ENCODE data around the gene CD48.

Gene CD48

DNA sequence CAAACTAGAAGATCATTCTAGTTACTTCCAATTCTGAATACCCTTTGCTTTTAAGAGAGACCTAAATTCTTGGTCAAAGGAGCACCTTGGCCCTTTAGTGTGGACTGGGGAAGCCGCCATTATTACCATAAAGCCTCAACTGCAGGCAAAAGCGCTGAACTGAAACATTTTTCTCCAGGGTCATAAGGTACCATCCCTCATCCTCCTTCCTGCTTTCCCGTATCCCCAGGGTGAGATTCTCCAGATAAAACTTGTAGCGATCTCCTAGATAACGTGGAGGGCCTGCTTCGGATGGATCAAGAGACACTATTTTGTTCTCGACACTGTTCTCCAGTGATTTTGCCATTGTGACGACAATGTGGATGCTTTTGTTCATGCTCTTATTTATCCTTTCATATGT, 74.6 kb downstream of the CD48 start:
- no peak for DNase-seq (ENCODE audit: low read depth)
- Histone ChIP-seq H3K36me3 (ENCODE audit: control insufficient read depth, insufficient read depth, low read length, severe bottlenecking) (no peaks in the 10 kb centered on the region), H3K4me3 (ENCODE audit: low read length) (no peak overlapping the region), H3K9ac (ENCODE audit: low read length) (no peak overlapping the region), H3K27me3 (replicated peaks; ENCODE audit: control insufficient read depth, insufficient read depth, low read length) (peaks cover 6% of the 10 kb centered on the region), H3K4me1 (ENCODE audit: control insufficient read depth, insufficient read depth, low read length) (no peaks in the 10 kb centered on the region), H3K9me3 (ENCODE audit: control insufficient read depth, low read length) (no peaks in the 10 kb centered on the region)

DNA sequence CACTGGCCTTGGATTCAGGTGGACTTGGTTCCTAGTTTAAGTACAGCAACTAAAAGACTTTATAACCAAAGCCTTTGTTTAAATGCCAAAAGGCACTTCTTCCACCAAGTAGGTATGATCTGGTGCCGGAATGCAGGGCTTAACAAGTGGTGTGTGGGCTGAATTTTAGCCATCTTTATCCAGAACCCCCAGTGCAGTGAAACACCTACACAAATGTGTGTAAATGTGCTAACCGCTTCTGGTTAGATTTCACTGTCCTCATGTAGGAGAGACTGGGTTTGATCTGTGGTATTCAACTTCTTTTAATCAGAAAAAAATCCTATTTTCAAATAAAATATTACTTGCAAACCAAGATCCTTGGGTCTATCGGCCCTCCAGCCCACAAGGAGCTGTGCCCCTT, 75.1 kb downstream of the CD48 start:
- DNase-seq (ENCODE audit: low read depth): no peak
- Histone ChIP-seq H3K4me3 (ENCODE audit: low read length) (no peak overlapping the region), H3K9ac (ENCODE audit: low read length) (no peak overlapping the region), H3K36me3 (ENCODE audit: control insufficient read depth, insufficient read depth, low read length, severe bottlenecking) (no peaks in the 10 kb centered on the region), H3K9me3 (ENCODE audit: control insufficient read depth, low read length) (no peaks in the 10 kb centered on the region), H3K27me3 (replicated peaks; ENCODE audit: control insufficient read depth, insufficient read depth, low read length) (peaks cover 6% of the 10 kb centered on the region), H3K4me1 (ENCODE audit: control insufficient read depth, insufficient read depth, low read length) (no peaks in the 10 kb centered on the region)

DNA sequence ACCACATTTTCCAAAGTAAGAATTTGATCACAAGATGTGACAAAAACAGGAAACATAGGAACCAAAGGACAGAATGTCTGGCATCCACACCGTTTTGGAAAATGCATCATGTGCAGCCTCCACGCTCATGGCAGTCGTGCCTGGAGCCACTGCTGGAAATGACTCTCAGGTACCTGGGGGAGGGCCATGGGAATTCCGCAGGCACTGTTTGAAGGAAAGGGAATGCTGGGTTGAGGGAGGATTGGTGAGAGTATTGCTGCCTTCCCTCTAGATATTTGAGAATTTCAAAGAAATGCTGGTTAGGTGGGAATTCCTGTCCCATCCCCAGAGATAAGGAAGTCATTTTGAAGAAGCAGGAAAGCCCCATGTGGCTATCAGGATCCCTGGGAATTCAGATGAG, 75.5 kb downstream of the CD48 start:
- no peaks in the 10 kb centered on the region for H3K4me1 ChIP-seq (ENCODE audit: control insufficient read depth, insufficient read depth, low read length)
- no peak overlapping the region for H3K4me3 ChIP-seq (ENCODE audit: low read length)
- H3K9ac ChIP-seq (ENCODE audit: low read length): no peak overlapping the region
- peaks cover 6% of the 10 kb centered on the region for H3K27me3 ChIP-seq (replicated peaks; ENCODE audit: control insufficient read depth, insufficient read depth, low read length)
- no peaks in the 10 kb centered on the region for H3K36me3 ChIP-seq (ENCODE audit: control insufficient read depth, insufficient read depth, low read length, severe bottlenecking)
- DNase-seq (ENCODE audit: low read depth): no peak
- no peaks in the 10 kb centered on the region for H3K9me3 ChIP-seq (ENCODE audit: control insufficient read depth, low read length)

DNA sequence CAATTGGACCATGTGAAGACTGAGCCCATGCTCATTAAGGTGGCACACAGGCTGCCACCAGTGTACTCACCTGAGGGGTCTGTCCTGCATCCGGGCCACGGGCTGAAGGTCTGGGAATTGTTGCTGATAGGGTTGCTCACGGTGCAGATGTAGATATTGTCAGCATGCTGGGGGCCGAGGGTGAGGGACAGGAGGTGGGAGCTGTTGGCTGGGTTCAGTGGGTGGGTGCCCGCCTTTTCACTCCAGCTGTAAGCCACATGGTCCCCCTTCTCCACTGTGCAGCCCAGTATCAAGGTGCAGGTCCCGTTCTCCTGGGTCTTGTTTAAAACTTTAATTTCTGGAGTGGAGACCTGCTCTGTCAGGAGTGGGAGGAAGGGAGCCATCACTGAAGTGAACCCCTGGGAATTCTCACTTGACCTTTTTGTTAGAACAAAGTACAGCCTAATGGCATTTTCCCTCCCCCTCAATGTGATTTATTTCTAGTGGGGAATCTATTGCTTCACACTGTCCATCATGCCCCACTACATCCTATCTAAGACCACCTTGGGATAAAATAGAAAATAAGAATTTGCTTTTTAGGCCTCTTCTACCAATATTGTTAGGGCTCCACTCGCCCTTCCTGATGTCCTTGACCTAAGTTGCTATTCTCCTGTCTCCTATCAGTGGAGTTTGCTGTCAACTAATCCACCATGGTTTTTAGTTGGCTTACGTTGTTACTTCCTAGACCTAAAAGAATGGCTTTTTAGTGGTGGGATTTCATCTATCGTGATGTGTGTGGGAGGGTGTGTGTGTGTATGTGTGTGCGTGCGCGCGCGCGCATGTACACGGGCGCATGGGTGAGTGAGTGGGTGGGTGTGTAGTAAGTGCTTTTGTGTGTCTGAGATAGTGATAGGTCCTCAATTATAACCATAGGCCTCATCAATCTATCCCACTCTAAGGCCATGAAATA, 76.8 kb downstream of the CD48 start:
- H3K9ac ChIP-seq (ENCODE audit: low read length): no peak overlapping the region
- H3K36me3 ChIP-seq (ENCODE audit: control insufficient read depth, insufficient read depth, low read length, severe bottlenecking): no peaks in the 10 kb centered on the region
- H3K9me3 ChIP-seq (ENCODE audit: control insufficient read depth, low read length): no peaks in the 10 kb centered on the region
- H3K4me1 ChIP-seq (ENCODE audit: control insufficient read depth, insufficient read depth, low read length): no peaks in the 10 kb centered on the region
- no peak for DNase-seq (ENCODE audit: low read depth)
- H3K27me3 ChIP-seq (replicated peaks; ENCODE audit: control insufficient read depth, insufficient read depth, low read length): peaks cover 6% of the 10 kb centered on the region
- no peak overlapping the region for H3K4me3 ChIP-seq (ENCODE audit: low read length)

DNA sequence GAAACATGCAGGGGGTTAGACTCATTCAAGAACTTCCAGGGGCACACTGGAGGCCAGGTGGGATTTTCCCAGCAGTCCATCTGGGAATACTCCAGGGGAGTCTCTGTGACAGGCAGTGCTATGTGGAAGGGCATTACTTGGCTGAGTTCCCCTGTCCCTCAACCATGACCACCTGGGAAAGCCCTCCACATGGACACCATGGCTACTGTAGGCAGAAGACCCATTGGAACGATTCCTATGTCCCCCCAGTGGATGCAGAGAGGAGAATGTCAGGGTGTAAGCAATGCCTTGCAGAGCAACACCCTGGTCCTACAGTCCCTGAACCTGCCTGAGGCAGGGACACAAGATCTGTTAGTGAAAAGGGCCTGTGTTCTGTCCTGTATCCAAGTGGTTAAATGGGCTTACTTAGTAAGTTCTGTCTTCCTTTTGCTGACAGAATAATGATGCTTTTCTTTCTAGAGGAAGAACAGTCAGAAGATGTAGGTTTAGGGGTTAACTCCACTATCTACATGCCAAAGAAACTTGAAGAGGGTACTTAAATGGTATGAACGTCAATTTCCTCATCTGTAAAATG, 78.2 kb downstream of the CD48 start:
- Histone ChIP-seq H3K9ac (ENCODE audit: low read length) (no peak overlapping the region), H3K4me1 (ENCODE audit: control insufficient read depth, insufficient read depth, low read length) (no peaks in the 10 kb centered on the region), H3K9me3 (ENCODE audit: control insufficient read depth, low read length) (no peaks in the 10 kb centered on the region), H3K27me3 (replicated peaks; ENCODE audit: control insufficient read depth, insufficient read depth, low read length) (peaks cover 3% of the 10 kb centered on the region), H3K4me3 (ENCODE audit: low read length) (no peak overlapping the region), H3K36me3 (ENCODE audit: control insufficient read depth, insufficient read depth, low read length, severe bottlenecking) (no peaks in the 10 kb centered on the region)
- DNase-seq (ENCODE audit: low read depth): no peak

DNA sequence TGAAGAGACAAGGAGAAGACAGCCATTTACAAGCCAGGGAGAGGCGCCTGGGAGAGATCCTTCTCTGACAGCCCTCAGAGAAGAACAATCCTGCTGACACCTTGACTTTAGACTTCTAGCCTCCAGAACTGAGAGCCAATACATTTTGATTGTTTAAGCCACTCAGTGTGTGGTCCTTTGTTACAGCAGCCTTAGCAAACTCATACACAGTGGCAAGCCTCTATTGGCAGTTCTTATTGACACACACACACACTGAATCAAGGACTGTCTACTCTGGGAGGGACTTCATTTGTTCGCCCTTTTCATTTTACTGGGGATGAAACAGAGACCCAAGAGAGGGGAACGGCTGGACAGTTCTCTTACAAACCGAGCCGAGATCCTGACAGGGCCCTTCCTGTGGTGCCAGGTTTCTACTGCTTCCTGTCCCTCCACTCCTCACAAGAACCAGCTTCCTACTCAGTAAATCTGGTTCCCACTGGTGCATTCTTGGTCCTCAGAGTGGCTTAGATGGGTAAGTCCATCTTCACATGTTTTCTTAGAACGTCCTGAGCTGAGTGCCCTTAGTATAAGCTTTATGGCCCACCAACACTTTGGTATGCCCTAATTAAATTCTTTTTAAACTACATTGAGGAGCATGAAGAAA, 79.5 kb downstream of the CD48 start:
- Histone ChIP-seq H3K4me1 (ENCODE audit: control insufficient read depth, insufficient read depth, low read length) (no peaks in the 10 kb centered on the region), H3K27me3 (replicated peaks; ENCODE audit: control insufficient read depth, insufficient read depth, low read length) (peaks cover 3% of the 10 kb centered on the region), H3K9me3 (ENCODE audit: control insufficient read depth, low read length) (no peaks in the 10 kb centered on the region), H3K36me3 (ENCODE audit: control insufficient read depth, insufficient read depth, low read length, severe bottlenecking) (no peaks in the 10 kb centered on the region), H3K9ac (ENCODE audit: low read length) (no peak overlapping the region), H3K4me3 (ENCODE audit: low read length) (no peak overlapping the region)
- no peak for DNase-seq (ENCODE audit: low read depth)

DNA sequence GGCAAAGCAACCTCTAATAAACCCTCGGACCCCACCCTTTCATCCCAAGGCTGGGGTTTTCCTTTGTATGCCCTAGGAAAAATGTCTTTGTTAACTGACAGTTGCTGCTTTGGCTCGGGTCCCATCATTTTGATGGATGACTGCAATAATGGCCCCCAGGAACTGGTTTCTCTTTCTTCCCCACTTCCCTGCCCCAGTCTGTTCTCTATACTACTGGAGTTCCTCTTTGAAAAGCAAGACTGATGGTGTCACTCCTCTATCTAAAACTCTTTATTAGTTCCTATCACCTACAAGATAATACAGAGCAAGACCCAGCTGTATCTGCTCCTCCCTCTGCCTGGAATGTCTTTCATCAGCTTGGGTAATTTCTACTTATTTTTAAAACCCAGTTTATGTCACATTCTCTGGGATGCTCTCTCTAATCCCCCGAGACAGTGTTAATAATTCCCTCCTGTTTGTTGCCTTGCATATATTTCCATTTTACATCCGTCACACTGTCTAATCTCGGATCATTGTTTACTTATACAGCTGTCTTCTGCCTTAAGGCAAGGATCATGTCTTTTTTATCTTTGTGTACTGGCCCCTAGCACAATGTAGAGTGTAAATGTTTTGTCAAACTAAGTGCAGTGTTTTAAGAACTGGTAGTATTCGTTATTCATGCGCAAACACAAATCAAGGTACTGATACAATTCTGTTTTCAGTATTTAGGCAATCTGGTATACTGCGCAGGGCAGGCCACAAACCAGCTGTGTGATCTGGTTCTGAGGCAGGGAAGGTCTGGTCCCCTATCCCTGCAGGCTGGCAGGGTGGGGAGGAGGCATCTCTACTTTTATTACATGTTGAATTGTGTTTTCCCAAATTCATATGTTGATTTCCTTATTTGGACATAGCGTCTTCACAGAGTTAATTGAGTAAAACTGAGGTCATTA, 80.8 kb downstream of the CD48 start:
- Histone ChIP-seq H3K9me3 (ENCODE audit: control insufficient read depth, low read length) (no peaks in the 10 kb centered on the region), H3K9ac (ENCODE audit: low read length) (no peak overlapping the region), H3K27me3 (replicated peaks; ENCODE audit: control insufficient read depth, insufficient read depth, low read length) (peaks cover 3% of the 10 kb centered on the region), H3K36me3 (ENCODE audit: control insufficient read depth, insufficient read depth, low read length, severe bottlenecking) (no peaks in the 10 kb centered on the region), H3K4me1 (ENCODE audit: control insufficient read depth, insufficient read depth, low read length) (no peaks in the 10 kb centered on the region), H3K4me3 (ENCODE audit: low read length) (no peak overlapping the region)
- no peak for DNase-seq (ENCODE audit: low read depth)

DNA sequence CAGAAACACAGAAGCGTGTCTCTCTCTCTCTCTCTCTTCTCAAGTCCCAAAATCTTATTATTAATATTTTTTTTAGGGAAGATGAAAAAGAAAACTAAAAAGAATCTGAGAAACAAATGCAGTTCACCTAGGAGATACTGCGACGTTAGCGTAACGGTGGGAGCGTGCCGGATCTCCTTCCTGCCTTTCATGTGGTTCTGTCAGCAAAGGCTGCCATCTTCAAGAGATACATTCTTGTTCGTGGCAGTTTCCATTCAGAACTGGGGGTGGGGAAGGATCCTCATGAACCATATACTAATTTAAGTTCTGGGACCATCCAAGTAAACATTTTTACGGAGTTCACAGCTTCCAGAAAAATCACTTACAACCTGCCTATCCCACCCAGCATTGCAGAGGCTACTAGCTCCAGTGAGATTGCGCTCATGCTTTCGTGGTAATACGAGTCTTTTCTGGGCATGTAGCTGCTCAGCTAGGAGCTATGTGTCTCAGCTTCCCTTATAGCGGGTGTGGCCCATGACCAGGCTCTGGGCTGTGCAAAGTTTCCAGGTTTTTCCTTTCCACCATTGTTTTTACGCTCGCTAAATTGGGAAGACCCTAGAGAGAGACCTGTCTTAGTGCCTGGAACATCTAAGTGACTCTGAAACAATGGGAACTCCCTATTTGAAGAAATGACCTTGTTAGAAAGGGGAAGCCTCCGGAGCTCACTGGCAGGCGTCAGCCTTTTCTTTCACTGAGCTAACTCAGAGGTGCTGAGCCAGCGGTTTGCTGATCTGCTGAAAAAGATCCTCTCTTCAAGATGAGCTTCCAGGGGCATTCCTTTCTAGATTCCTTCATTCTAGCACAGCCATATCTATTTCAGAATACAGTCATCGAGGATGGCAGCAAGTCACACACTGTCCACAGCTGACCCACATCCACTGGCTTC, 82.1 kb downstream of the CD48 start:
- H3K9me3 ChIP-seq (ENCODE audit: control insufficient read depth, low read length): no peaks in the 10 kb centered on the region
- H3K4me3 ChIP-seq (ENCODE audit: low read length): no peak overlapping the region
- H3K9ac ChIP-seq (ENCODE audit: low read length): no peak overlapping the region
- peaks cover 3% of the 10 kb centered on the region for H3K27me3 ChIP-seq (replicated peaks; ENCODE audit: control insufficient read depth, insufficient read depth, low read length)
- no peak for DNase-seq (ENCODE audit: low read depth)
- H3K36me3 ChIP-seq (ENCODE audit: control insufficient read depth, insufficient read depth, low read length, severe bottlenecking): no peaks in the 10 kb centered on the region
- H3K4me1 ChIP-seq (ENCODE audit: control insufficient read depth, insufficient read depth, low read length): no peaks in the 10 kb centered on the region

DNA sequence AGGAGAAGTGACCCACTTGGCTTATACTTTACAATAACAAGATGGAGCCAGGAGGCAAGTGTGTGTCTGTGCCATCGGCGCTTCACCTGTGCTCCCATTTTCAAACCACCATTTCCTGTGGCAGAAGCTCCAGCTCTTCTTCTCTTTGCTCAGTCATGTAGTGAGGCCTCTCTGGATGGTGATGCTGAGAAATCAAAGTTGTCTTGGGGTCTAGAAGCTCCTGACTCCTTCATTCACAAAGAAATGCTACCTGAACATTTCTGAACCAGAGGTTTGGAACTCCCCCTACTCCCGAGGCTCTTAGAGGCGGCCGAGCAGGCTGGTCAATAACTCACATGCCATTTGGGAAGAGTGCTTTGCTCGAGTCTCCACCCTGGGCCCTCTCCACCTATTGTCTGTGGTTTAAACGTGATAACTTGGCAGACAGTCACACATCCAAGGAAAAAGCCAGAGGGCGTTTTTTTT, 82.8 kb downstream of the CD48 start:
- Histone ChIP-seq H3K27me3 (replicated peaks; ENCODE audit: control insufficient read depth, insufficient read depth, low read length) (peaks cover 3% of the 10 kb centered on the region), H3K9ac (ENCODE audit: low read length) (no peak overlapping the region), H3K4me1 (ENCODE audit: control insufficient read depth, insufficient read depth, low read length) (no peaks in the 10 kb centered on the region), H3K4me3 (ENCODE audit: low read length) (no peak overlapping the region), H3K36me3 (ENCODE audit: control insufficient read depth, insufficient read depth, low read length, severe bottlenecking) (no peaks in the 10 kb centered on the region), H3K9me3 (ENCODE audit: control insufficient read depth, low read length) (no peaks in the 10 kb centered on the region)
- DNase-seq (ENCODE audit: low read depth): no peak
